ENCODE data around the gene GTF2H4. TPM values are rescaled to one million over a fixed set of nuclear protein-coding genes. Genes with fewer than 3 reads are reported as not detected.

Gene GTF2H4
- total and polyA plus RNA-seq, 10 of the 15 experiments (the other 5 are each of a cell fraction or from before 2014, with no cell fraction given) = 1.1 to 43.8 (median 18.9) TPM

DNA sequence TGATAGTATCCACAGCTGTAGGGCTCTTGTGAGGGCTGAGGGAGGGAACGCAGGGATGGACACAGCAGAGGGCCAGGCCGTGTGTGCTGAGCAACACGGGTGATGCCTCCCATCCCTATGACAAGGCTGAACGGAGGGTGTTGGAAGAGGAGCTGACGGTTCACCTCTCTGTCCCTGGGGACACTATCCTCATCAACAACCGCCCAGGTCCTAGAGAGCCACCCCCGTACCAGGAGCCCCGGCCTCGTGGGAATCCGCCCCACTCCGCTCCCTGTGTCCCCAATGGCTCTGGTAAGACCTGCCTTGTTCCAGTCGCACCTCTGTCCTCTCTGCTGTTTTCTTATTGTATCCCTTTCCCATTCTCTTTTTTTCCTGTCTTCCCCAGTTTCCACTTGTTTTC is 13.6 kb upstream of the GTF2H4 start (continued):
- TF ChIP-seq, protein P1, sequence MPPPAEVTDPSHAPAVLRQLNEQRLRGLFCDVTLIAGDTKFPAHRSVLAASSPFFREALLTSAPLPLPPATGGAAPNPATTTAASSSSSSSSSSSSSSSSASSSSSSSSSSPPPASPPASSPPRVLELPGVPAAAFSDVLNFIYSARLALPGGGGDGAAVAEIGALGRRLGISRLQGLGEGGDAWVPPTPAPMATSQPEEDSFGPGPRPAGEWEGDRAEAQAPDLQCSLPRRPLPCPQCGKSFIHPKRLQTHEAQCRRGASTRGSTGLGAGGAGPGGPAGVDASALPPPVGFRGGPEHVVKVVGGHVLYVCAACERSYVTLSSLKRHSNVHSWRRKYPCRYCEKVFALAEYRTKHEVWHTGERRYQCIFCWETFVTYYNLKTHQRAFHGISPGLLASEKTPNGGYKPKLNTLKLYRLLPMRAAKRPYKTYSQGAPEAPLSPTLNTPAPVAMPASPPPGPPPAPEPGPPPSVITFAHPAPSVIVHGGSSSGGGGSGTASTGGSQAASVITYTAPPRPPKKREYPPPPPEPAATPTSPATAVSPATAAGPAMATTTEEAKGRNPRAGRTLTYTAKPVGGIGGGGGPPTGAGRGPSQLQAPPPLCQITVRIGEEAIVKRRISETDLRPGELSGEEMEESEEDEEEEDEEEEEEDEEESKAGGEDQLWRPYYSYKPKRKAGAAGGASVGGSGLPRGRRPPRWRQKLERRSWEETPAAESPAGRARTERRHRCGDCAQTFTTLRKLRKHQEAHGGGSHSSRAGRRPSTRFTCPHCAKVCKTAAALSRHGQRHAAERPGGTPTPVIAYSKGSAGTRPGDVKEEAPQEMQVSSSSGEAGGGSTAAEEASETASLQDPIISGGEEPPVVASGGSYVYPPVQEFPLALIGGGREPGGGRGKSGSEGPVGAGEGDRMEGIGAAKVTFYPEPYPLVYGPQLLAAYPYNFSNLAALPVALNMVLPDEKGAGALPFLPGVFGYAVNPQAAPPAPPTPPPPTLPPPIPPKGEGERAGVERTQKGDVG (CRISPR knock-in tag; IDR thresholded peaks at IDR 0.05) = no peak
- TF ChIP-seq WRNIP1 (IDR thresholded peaks at IDR 0.05; ENCODE audit: borderline replicate concordance, low read depth, low read length) (no peak), EZH2 (IDR thresholded peaks at IDR 0.05; ENCODE audit: borderline replicate concordance, control insufficient read depth, low read depth, low read length) (no peak), RELA (IDR thresholded peaks at IDR 0.05; ENCODE audit: borderline replicate concordance, partially characterized antibody) (no peak), STAT3 (IDR thresholded peaks at IDR 0.05; ENCODE audit: low read depth, low read length) (no peak), SMARCA5 (IDR thresholded peaks at IDR 0.05) (no peak), PML (IDR thresholded peaks at IDR 0.05; ENCODE audit: low read length) (no peak)

DNA sequence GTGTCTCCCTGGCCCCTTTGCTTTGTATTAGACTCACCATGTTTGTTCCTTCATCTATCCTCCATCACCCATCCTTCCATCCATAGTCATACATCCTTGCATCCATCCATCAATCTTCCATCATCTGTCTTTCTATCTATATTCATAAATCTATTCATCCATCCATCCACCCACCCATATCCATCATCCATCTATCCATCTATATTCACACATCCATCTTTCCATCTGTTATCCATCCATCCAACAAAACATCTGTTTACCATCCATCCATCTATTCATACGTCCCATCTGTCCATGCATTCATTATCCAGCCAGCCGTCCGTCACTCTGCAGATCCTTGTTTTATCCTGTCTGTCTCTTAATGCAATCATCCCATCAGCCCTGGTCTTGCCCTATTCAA is 13.1 kb upstream of the GTF2H4 start:
- POLR2A ChIA-PET = interaction anchor here (0.9 kb wide), 1 partner anchor 9 kb away, joined by 3 read pairs; no protein-coding TSS in a partner anchor
- H3K27ac ChIP-seq (ENCODE audit: control insufficient read depth, insufficient read depth) = no peak overlapping the region
- no peak for ATAC-seq
- H3K9ac ChIP-seq (ENCODE audit: control insufficient read depth, insufficient read depth, low read length) = no peak overlapping the region
- in situ Hi-C loops (cut with MboI) (no loop called here), intact Hi-C loops (cut with micrococcal nuclease; ENCODE audit: unreplicated experiment) (no loop called here)
- no TSS peak for BruUV-seq (replicated peaks)
- H2AFZ ChIP-seq (ENCODE audit: control insufficient read depth, low read depth, low read length) = no peak overlapping the region
- no peak overlapping the region for H3K4me2 ChIP-seq (ENCODE audit: control insufficient read depth, insufficient read depth)
- no peaks in the 10 kb centered on the region for H3K27me3 ChIP-seq (replicated peaks in 1 of 2; ENCODE audit: control insufficient read depth in 2 of 2, insufficient read depth in 2 of 2, low read length in 1 of 2)
- no peak for DNase-seq (ENCODE audit: low read depth, low spot score)
- H4K20me1 ChIP-seq (ENCODE audit: control insufficient read depth, insufficient read depth) = no peaks in the 10 kb centered on the region
- H3K4me1 ChIP-seq (ENCODE audit: control insufficient read depth, insufficient read depth, low read length) = peaks cover under 1% of the 10 kb centered on the region; the same call in 1 of the 2 replicates
- no peaks in the 10 kb centered on the region for H3K9me3 ChIP-seq (replicated peaks; ENCODE audit: control insufficient read depth, insufficient read depth, low read length)
- no peak overlapping the region for H3K4me3 ChIP-seq
- RAD21 ChIA-PET (ENCODE audit: unreplicated experiment) = interaction anchor here (1.1 kb wide), 2 partner anchors 13 to 19 kb away, joined by 5 to 8 read pairs; partner anchors contain the start of genes GTF2H4 and VARS2
- H3K36me3 ChIP-seq (ENCODE audit: control insufficient read depth in 2 of 2, insufficient read depth in 2 of 2, low read length in 1 of 2) = peaks cover 4 to 16% of the 10 kb centered on the region in 2 experiments; a peak in 3 of 4 replicates
- WGBS (ENCODE audit: insufficient coverage, insufficient replicate concordance, low lambda C conversion rate, missing lambda C conversion rate) = 79% methylated on average over 3 of the region's 3 CpGs
- CTCF ChIA-PET = interaction anchor here (1.0 to 1.4 kb wide), 2 partner anchors 10 to 411 kb away, joined by 3 to 5 read pairs; no protein-coding TSS in a partner anchor
- H3K79me2 ChIP-seq (ENCODE audit: control insufficient read depth, insufficient read depth, low read length) = no peaks in the 10 kb centered on the region
- FAIRE-seq = no peak
- SMC1A ChIA-PET (ENCODE audit: uncharacterized antibody, unreplicated experiment) = interaction anchor here (1.2 to 1.8 kb wide), 4 partner anchors 11 to 22 kb away, joined by 4 to 5 read pairs (median 4); partner anchors contain the start of gene VARS2
- TF ChIP-seq, protein P1 (CRISPR knock-in tag; IDR thresholded peaks at IDR 0.05) = no peak
- TF ChIP-seq TARDBP (IDR thresholded peaks at IDR 0.05; ENCODE audit: borderline replicate concordance) (no peak), CHD1 (IDR thresholded peaks at IDR 0.05; ENCODE audit: low read depth, low read length) (no peak), STAT1 (conservative IDR thresholded peaks at IDR 0.05) (no peak), CBX3 (IDR thresholded peaks at IDR 0.05; ENCODE audit: borderline replicate concordance, low read depth) (no peak), MEF2A (IDR thresholded peaks at IDR 0.05; ENCODE audit: insufficient read depth, low read depth, low read length) (no peak)
- TF ChIP-seq, protein P2, sequence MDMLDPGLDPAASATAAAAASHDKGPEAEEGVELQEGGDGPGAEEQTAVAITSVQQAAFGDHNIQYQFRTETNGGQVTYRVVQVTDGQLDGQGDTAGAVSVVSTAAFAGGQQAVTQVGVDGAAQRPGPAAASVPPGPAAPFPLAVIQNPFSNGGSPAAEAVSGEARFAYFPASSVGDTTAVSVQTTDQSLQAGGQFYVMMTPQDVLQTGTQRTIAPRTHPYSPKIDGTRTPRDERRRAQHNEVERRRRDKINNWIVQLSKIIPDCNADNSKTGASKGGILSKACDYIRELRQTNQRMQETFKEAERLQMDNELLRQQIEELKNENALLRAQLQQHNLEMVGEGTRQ (IDR thresholded peaks at IDR 0.05; ENCODE audit: borderline replicate concordance, low read depth, low read length) = no peak
- TF ChIP-seq, protein P3, sequence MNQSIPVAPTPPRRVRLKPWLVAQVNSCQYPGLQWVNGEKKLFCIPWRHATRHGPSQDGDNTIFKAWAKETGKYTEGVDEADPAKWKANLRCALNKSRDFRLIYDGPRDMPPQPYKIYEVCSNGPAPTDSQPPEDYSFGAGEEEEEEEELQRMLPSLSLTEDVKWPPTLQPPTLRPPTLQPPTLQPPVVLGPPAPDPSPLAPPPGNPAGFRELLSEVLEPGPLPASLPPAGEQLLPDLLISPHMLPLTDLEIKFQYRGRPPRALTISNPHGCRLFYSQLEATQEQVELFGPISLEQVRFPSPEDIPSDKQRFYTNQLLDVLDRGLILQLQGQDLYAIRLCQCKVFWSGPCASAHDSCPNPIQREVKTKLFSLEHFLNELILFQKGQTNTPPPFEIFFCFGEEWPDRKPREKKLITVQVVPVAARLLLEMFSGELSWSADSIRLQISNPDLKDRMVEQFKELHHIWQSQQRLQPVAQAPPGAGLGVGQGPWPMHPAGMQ (IDR thresholded peaks at IDR 0.05; ENCODE audit: borderline replicate concordance) = no peak
